PC-3 (cell line): ENCODE measurements around the gene LYSMD3. TPM values are rescaled to one million over a fixed set of nuclear protein-coding genes. Genes with fewer than 3 reads are reported as not detected.

ENCODE experiments used
- ATAC-seq: fragments of 200-7000 bp; cut with Tn5 transposase; 2 replicates; pipeline ENCODE4 v1.9.1; 2020; ENCODE audit warnings: mild to moderate bottlenecking, moderate library complexity
- BruUV-seq: library from RNA; stranded (reverse); fragments of 400-500 nt; replicated peaks from 2 replicates; lab custom pipeline; 2021; lab: Mats Ljungman, UMichigan
- CTCF ChIA-PET: fragments of 300-600 bp; sonication (Branson Sonifier 250); formaldehyde crosslinking; loops from one replicate; lab custom pipeline; 2022; ENCODE audit warnings: antibody characterized with exemption; lab: Charles Lee
- POLR2A ChIA-PET: fragments of 300-600 bp; sonication (Branson Sonifier 250); formaldehyde crosslinking; loops from one replicate; lab custom pipeline; 2022; ENCODE audit warnings: antibody characterized with exemption; ENCODE audit not compliant: unreplicated experiment; lab: Charles Lee
- DNase-seq: peaks from one replicate; pipeline ENCODE4 v3.0.0-alpha.2; 2015
- H2AFZ ChIP-seq: fragments of 300-600 bp; sonication (generic); 2 replicates; pipeline ENCODE4 v1.6.0; 2016; ENCODE audit warnings: antibody characterized with exemption, low read length
- H3F3A ChIP-seq: fragments of 300-600 bp; sonication (generic); one replicate; pipeline ENCODE4 v1.6.0; 2017; ENCODE audit warnings: antibody characterized with exemption, low read length, control low read depth, mild to moderate bottlenecking; ENCODE audit not compliant: unreplicated experiment
- H3K27ac ChIP-seq: fragments of 300-600 bp; sonication (generic); 2 replicates; pipeline ENCODE4 v1.5.1; 2016; ENCODE audit warnings: mild to moderate bottlenecking, low read length
- H3K27me3 ChIP-seq: fragments of 300-600 bp; sonication (generic); 2 replicates; pipeline ENCODE4 v1.6.1; 2016; ENCODE audit warnings: low read length, mixed read lengths
- H3K36me3 ChIP-seq: fragments of 300-600 bp; sonication (generic); 2 replicates; pipeline ENCODE4 v1.6.1; 2016; ENCODE audit warnings: low read depth, mixed run types, low read length, mixed read lengths
- H3K4me1 ChIP-seq: fragments of 300-600 bp; sonication (generic); 2 replicates; pipeline ENCODE4 v1.5.1; 2016; ENCODE audit warnings: low read length; ENCODE audit not compliant: insufficient read depth
- H3K4me2 ChIP-seq: fragments of 300-600 bp; sonication (generic); 2 replicates; pipeline ENCODE4 v1.6.0; 2016; ENCODE audit warnings: low read length
- H3K4me3 ChIP-seq: fragments of 300-600 bp; sonication (generic); 2 replicates; pipeline ENCODE4 v1.5.1; 2016; ENCODE audit warnings: mild to moderate bottlenecking, low read length, mixed read lengths
- H3K79me2 ChIP-seq: fragments of 300-600 bp; sonication (generic); 2 replicates; pipeline ENCODE4 v1.6.1; 2017; ENCODE audit warnings: low read length, mixed read lengths
- H3K9ac ChIP-seq: fragments of 300-600 bp; sonication (generic); 2 replicates; pipeline ENCODE4 v1.6.0; 2016; ENCODE audit warnings: mild to moderate bottlenecking, low read length
- H3K9me2 ChIP-seq: fragments of 300-600 bp; sonication (generic); replicated peaks from 2 replicates; pipeline ENCODE4 v1.6.1; 2016; ENCODE audit warnings: mixed run types, low read length, mixed read lengths
- H3K9me3 ChIP-seq: fragments of 300-600 bp; sonication (generic); 2 replicates; pipeline ENCODE4 v1.6.1; 2016; ENCODE audit warnings: low read length, mixed read lengths
- H4K20me1 ChIP-seq: fragments of 300-600 bp; sonication (generic); 2 replicates; pipeline ENCODE4 v1.6.1; 2016; ENCODE audit warnings: low read length, mixed read lengths
- CTCF ChIP-seq: fragments of 300-600 bp; sonication (generic); conservative IDR thresholded peaks from 2 replicates; pipeline ENCODE4 v1.5.1; 2017; ENCODE audit warnings: antibody characterized with exemption, low read depth, mild to moderate bottlenecking, low read length
- EZH2 ChIP-seq: fragments of 300-600 bp; sonication (generic); IDR thresholded peaks from one replicate; pipeline ENCODE4 v1.6.1; 2017; ENCODE audit warnings: antibody characterized with exemption, mild to moderate bottlenecking, low read length; ENCODE audit not compliant: unreplicated experiment
- EZH2phosphoT487 ChIP-seq: fragments of 300-600 bp; sonication (generic); IDR thresholded peaks from 2 replicates; pipeline ENCODE4 v1.6.1; 2018; ENCODE audit warnings: mild to moderate bottlenecking, antibody characterized with exemption, low read length, borderline replicate concordance
- intact Hi-C: fragments of 100-400 bp; cut with micrococcal nuclease; formaldehyde crosslinking; loops from 2 replicates; pipeline ENCODE4 v1.9.0; 2023
- total RNA-seq: library from RNA; depleted of rRNA; stranded (reverse); fragments of >200 nt; gene quantifications from 2 replicates; pipeline ENCODE4 v1.2.3, GENCODE V29; 2014

LYSMD3 gene
- total RNA-seq, 1 experiment from 2014 or later: 10.0 TPM

GRCh38 chr5:90571147-90571773 lies 41.9 kb upstream of the LYSMD3 start:
- no peaks in the 10 kb centered on the region for H3F3A ChIP-seq
- no peaks in the 10 kb centered on the region for H3K36me3 ChIP-seq
- H3K9ac ChIP-seq: no peak overlapping the region
- no TSS peak for BruUV-seq
- ATAC-seq: peak; percentile 96
- peak overlapping the region; percentile 41 for H3K4me2 ChIP-seq
- no peaks in the 10 kb centered on the region for H3K9me3 ChIP-seq
- H3K27ac ChIP-seq: peak overlapping the region; percentile 68
- DNase-seq: peak; percentile 86
- H2AFZ ChIP-seq: no peak overlapping the region
- H3K4me1 ChIP-seq: peaks cover 26% of the 10 kb centered on the region
- CTCF ChIA-PET: interaction anchor here (1.0 to 1.3 kb wide), 2 partner anchors 33 to 41 kb away, joined by 5 to 8 read pairs; no protein-coding TSS in a partner anchor
- H4K20me1 ChIP-seq: peaks cover 7% of the 10 kb centered on the region; the same call in 1 of the 2 replicates
- H3K79me2 ChIP-seq: peaks cover 59% of the 10 kb centered on the region
- no peaks in the 10 kb centered on the region for H3K9me2 ChIP-seq
- H3K4me3 ChIP-seq: no peak overlapping the region
- POLR2A ChIA-PET: interaction anchor here (0.6 kb wide), 1 partner anchor 13 kb away, joined by 9 read pairs; no protein-coding TSS in a partner anchor
- TF ChIP-seq EZH2 (no peak), CTCF (no peak), EZH2phosphoT487 (no peak)
- no peaks in the 10 kb centered on the region for H3K27me3 ChIP-seq
- intact Hi-C loops: loop anchor here (1.0 kb wide), 4 partner anchors 9 to 41 kb away; no protein-coding TSS in a partner anchor

DNA sequence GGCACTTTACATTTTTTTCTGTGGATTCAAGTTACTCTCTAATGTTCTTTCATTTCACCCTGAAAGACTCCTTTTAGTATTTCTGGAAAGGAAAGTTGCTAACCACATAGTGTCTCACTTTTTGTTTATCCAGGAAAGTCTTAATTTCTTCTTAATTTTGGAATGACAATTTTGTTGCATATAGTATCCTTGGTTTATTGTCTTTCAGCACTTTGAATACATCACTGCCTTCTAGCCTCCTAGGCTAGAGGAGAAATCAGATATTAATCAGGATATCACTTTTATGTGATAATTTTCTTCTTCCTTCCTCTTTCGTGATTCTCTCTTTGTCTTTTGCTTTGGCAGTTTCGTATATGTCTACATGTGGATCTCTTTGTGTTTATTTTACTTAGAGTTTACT lies 40.6 kb upstream of the LYSMD3 start:
- Histone ChIP-seq H3K4me3 (no peak overlapping the region), H3K9me3 (no peaks in the 10 kb centered on the region), H3F3A (no peaks in the 10 kb centered on the region), H3K4me1 (peaks cover 19% of the 10 kb centered on the region), H3K4me2 (no peak overlapping the region), H4K20me1 (peaks cover 7% of the 10 kb centered on the region; the same call in 1 of the 2 replicates), H2AFZ (no peak overlapping the region), H3K9me2 (no peaks in the 10 kb centered on the region), H3K9ac (no peak overlapping the region), H3K27me3 (no peaks in the 10 kb centered on the region), H3K27ac (no peak overlapping the region), H3K79me2 (peaks cover 54% of the 10 kb centered on the region), H3K36me3 (no peaks in the 10 kb centered on the region)
- ChIA-PET CTCF (no interaction called here), POLR2A (no interaction called here)
- no peak for DNase-seq
- intact Hi-C loops: no loop called here
- no peak for ATAC-seq
- no TSS peak for BruUV-seq
- no peak for TF ChIP-seq EZH2

GRCh38 chr5:90569084-90569483 lies 39.7 kb upstream of the LYSMD3 start:
- Histone ChIP-seq H3K27me3 (no peaks in the 10 kb centered on the region), H3K9me2 (no peaks in the 10 kb centered on the region), H3K9me3 (no peaks in the 10 kb centered on the region), H2AFZ (no peak overlapping the region), H3K4me2 (no peak overlapping the region), H4K20me1 (peaks cover 7% of the 10 kb centered on the region; the same call in 1 of the 2 replicates), H3K9ac (no peak overlapping the region), H3F3A (no peaks in the 10 kb centered on the region), H3K79me2 (peaks cover 46% of the 10 kb centered on the region), H3K27ac (no peak overlapping the region), H3K36me3 (no peaks in the 10 kb centered on the region), H3K4me1 (peaks cover 15% of the 10 kb centered on the region), H3K4me3 (no peak overlapping the region)
- BruUV-seq: no TSS peak
- intact Hi-C loops: no loop called here
- ChIA-PET CTCF (no interaction called here), POLR2A (no interaction called here)
- DNase-seq (peak; percentile 18), ATAC-seq (no peak)
- TF ChIP-seq EZH2 (no peak), CTCF (no peak)
